Right lung (tissue), 5 donors: ENCODE measurements around the gene MUC2. TPM values are rescaled to one million over a fixed set of nuclear protein-coding genes. Genes with fewer than 3 reads are reported as not detected.

Experiments
- DNase-seq, 2 donors: peaks; one replicate each; pipeline ENCODE4 v3.0.0-alpha.2; 2013
- polyA plus RNA-seq, 5 donors: library from polyadenylated mRNA; unstranded; fragments of 120-200 nt; gene quantifications; one replicate each; pipeline versions ENCODE4 v1.2.1 to v1.2.3, GENCODE V29; 2013; ENCODE audit warnings: inconsistent platforms in 1 of 5, low replicate concordance in 1 of 5; ENCODE audit not compliant: insufficient read length in 5 of 5, insufficient read depth in 1 of 5

The MUC2 gene
- polyA plus RNA-seq, 5 donors, result 0.01 to 0.26 (median 0.04) TPM

DNA sequence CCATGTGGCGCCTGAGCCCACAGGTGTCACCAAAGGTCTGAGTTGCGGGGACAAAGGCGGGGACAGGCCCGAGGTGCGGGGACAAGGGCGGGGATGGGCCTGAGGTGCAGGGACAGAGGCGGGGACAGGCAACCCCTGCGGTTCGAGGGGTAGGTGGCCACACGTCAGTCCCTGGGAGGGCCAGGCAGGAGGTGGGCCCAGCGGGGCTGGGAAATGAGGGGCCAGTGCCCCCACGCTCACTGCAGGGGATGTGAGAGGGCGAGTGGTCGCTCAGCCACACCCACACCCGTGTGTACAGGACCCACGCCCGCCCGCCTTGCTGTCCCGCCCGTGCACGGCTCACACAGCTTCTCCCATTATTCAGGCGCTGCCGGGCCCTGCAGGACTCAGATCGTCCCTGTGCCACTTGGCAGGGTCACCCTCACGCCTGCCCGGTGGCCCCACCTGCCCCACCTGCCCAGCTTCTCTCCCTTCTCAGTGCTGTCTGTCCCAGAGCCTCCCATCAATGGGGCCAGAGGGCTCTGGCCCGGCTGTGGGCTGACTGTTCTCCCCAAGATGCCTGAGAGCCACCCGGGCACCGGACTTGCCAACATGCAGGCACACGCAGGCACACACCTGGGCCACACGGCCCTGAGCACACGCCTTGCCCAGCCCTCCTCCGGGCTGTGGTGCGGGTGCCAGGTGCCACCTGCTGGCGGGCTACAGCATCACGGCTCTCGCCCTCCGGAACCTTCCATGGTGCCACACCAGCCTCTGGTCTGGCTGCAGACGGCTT, 23.9 kb upstream of the MUC2 start:
- peak; percentile 42 to 48 for DNase-seq

GRCh38 chr11:1051356-1052132, 23.1 kb upstream of the MUC2 start:
- no peak for DNase-seq

GRCh38 chr11:1052133-1053011, 22.3 kb upstream of the MUC2 start:
- no peak for DNase-seq

DNA sequence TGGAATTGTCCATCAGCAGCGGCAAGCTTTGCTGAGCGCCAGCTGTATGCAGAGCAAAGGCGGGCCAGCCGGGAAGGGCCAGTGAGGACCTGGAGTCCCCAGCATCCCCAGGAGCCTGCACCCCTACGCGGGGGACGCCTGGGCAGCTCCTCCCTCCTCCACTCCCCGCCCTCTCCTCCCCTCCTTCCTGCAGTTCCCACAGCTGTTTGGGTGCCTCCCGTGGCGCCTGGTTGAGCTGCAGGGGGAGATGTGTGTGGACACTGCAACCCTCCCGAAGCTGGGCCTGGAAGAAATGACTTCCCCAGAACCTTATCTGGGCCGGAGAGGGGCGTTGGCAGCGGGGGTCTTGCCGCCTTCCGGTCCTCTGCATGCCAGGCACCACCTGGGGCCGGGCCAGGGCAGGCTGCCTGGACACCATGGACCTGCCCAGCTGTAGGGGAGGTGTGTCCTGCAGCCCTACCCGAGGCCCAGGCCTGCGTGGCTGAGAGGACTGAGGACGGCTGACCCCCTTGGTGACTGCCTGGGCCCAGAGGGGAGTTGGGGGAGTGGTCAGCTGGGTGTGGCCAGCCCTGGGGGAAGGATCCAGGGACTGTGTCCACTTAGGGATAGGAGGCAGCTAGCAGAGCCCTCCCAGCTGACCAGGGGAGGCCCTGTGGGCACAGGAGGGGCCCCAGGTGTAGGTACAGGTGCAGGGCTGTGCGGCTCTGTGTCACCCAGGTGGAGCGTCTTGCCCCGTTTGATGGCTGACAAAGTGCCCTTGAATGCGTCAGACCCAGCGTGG, 21.4 kb upstream of the MUC2 start:
- no peak for DNase-seq

DNA sequence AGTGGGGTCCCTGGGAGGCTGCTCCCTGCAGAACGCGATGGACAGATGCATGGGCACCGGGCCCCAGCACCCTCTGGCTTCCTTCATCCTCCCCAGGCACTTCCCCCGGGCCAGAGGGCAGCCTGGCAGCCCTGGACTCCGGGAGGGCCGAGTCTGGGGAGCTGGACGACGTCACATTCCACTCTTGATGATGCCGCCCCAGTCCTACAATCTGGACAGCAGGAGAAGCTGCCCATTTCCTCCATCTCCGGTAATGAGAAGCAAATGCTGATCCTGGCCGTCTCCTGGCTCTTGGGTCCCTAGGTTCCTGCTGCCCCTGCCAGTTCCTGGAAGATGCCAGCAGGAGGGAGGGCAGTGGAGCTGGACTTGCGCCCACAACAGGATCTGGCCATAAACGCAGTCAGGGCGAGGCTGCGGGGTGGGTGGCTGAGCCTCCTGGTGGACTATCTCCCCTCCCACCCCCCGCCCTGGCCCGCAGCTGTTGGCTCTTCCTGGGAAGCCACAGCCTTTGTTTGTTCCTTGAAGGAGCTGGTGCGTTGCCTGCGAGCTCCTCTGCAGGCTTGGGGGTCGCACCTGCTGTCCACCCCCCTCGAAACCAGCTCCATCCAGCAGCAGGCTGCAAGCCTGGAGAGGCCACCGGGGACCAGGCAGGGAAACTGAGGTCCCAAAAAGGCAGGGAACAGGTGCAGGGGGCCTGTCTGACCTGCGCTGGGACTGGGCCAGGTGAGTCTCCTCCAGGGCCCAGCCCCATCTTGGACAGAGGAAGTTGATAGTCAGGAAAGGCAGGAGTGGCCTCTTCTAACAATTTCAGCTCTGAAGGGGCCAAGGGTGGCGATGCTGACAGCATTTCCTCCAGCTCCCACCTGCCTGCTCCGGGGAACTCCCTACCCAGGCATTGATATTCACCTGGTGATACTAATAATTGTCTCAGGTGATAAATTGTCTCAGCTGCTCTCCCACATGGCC, 20.2 kb upstream of the MUC2 start:
- no peak for DNase-seq

DNA sequence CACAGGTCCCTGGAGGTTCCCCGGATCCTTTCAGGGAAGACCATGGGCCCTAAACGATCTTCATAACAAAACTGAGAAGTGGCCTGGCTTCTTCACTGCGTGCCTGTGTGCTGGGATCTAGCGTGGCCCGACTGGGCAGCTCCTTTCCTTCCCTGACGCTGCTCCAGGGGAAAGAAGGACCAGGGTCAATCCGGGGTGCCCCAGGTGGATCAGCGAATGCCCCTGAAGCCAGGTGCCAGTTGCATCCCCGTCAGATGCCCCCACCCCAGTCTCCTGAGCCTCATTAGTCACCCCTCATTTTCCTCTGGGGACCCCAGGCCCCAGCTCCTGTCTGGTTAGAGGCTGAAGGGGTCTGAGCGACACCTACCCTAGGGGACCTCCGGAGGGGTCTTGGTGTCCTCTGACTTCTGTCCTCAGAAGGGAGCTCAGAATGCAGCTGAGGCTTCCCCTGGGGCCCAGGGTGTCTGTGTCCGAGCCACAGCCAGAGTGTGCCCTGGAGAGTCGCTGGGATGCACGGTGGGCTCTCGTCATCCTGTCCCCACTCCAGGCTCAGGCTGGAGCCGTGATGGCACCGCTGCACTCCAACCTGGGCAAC, 19.5 kb upstream of the MUC2 start:
- DNase-seq, result no peak

DNA sequence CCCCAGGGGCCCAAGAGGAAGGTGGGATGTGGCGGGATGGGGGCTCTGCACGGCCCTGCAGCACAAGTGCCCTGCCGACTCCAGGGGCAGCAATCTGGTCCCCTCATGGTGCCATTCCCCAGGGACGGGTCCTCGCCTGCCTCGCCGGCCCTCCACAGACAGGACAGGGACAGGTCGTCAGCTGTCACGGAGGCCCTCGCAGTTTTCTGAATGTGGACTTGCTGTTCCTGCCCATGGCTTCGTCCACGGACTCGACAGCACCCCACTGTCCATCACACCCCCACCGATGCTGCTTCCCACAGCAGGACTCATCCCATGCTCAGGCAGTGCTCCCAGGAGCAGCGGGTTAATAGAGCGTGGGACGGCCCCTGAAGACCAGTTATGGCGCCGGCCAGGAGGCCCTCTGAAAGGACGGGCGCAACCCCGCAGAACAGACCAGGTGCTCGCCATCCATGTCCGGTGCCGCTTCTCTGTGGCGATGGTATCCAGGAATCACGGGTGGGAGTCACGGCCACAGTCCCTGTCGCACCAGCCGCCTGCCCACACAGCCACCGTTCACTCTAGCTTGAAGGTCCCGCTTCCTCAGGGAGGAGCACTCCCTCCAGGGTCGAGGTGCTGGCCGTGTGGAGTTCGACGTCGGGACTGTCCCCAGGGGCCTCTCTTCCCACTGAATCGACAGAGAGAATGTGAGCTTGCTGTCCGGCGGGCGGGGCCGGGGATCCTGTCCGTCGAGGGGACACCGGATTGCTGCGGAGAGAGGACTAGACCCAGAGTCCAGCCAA, 18.5 kb upstream of the MUC2 start:
- DNase-seq, result no peak

- DNase-seq, result no peak
These were observed 16.9 kb upstream of the MUC2 start for GRCh38 chr11:1057806-1058205.

DNA sequence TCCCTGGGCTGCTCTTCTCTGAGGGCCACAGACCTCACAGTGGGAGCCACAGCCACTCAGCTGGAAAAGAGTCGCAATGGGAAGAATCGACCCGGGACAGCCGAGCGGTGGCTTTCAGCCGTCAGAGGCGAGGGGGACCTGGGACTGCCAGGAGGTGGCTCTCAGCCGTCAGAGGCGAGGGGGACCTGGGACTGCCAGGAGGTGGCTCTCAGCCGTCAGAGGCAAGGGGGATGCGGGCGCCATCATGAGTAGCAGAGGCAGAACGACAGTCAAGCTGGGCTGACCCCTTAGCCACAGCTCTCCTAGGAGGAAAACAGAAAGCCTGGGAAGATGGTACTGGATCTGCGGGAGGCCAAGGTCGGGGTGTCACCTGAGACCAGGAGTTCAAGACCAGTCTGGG, 14.9 kb upstream of the MUC2 start:
- DNase-seq, result no peak

DNA sequence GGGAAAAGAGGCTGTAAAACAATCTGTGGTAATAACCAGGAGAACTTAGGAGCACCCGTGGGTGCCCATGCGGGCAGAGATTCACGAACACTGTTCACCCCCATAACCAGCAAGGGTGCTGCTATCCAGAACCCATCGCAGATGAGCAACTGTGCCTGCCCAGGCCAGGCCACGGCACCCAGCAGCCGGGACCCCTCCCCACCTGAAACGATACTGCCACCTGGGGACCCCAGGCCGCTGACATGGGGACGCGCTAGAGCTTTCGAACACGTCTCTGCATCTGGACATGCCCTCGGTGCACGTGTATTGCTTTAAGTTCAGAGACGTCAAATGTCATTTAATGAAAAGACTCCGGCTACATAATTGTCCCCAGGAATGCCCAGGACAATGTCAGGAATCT, 14.3 kb upstream of the MUC2 start:
- no peak for DNase-seq

DNA sequence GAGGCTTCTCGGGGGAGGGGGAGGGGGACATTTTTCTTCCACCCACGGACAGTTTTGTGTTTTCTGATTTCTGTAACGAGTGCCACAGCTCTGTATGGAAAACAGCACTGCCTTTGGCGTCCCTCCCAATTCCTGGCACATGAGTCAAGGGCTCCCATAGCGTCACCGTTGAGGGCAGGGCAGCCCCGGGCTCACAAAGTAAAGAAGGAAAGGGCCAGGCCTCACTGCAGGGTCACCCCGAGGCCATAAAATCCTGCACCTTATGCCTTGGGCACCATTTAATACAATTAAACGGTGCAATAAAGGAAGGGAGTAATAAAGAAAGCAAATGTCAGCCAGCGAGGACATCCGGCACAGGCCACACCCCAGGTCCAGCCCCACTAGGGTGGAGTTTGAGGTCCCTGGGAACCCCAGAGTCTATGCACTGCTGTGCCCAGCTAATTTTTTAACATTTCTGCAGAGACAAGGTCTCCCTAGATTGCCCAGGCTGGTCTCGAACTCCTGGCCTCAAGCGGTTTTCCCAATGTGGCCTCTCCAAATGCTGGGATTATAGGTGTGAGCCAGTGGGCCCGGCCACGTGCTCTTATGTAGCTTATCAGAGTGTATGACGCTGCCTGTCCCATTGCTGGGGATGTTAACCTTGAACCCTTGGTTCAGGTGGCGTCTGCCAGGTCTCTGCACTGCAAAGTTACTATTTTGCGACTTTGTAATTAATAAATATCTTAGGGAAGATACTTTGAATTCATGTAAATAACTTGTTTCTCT, 13.6 kb upstream of the MUC2 start:
- DNase-seq, result no peak

DNA sequence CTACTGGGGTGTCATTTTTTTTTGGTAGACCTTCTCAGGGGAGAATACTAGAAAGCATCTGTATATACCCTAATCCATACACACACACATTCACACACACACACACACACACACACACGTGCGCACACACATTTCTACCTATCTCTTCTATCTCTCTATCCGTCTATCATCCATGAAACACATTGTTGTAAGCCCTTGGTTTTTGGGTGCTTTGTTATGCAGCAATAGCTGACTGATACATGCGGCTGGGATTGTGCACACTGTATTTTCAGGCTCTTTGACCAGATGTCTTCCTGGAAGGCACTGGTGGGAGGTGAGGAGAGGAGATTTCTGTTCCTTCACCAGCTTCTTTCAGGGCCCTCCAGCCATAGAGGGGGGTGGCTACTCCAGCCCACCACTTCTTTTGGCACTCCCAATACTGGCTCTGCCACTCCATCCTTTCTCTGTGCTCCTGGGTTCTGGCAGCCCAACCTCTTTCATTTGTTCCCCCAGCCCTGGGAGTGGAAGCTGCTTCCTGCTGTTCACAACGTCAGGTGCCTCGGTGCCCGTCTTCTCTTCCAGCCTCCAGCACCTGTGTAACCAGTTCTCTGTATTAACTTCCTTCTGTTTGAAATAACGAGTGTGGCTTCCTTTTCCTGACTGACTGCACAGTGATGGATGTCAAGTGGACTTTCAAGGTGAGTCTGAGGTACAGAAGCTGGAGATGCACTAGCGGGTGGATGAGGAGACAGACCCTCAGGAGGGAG, 12.4 kb upstream of the MUC2 start:
- DNase-seq, result no peak

GRCh38 chr11:1064167-1064566, 10.5 kb upstream of the MUC2 start:
- DNase-seq, result no peak

- DNase-seq, result no peak
These were observed 6.7 kb upstream of the MUC2 start for GRCh38 chr11:1067812-1068496.

- no peak for DNase-seq
These were observed 4.9 kb upstream of the MUC2 start for GRCh38 chr11:1069740-1070139.

DNA sequence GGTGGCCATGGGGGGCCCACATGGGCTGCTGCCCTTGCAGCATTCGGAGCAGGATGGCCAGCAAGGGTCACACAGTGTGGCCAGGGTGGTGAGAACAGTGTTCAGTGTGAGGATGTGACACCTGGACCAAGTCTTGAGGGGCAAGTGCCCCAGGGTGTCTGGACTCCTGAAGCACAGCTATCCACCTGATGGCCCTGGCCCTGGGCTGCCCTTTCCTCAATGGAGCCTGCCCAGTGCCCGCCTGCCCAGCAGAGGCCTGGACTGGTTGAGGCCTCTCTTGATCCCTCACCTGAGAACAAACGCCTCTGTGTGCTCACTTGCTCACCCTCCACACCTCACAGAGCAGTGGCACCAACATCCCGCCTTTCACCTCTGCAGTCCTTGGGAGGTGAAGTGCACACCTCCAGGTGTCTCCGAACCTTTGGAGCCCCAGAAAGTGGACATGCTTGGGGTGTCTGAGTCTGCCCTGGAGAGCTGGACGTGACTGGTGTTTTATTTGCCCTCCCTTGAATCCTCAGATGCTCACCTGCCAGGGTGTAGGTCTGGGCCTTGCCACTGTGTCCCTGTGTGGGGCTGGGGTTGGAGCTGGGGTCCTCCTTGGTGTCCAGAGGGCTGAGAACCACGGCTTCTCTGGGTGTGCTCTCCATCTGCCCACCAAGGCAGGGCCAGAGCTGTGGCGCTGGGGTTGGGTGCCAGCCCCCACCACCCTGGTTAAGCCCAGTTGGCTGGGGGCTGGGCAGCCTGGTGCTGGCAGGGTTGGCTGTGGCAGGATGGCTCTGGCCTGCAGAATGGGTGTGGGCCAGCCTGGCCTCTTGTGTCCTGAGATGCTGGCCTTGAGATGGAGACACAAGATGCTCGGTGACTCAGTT, 3.8 kb upstream of the MUC2 start:
- no peak for DNase-seq
